DMS53 treated with DMSO at 0.1 percent for 48 hours (cell line): ENCODE data around the gene LHPP.
"Not testable (repeated sequence)": the region's sequence is repeated elsewhere in the genome, so short reads cannot be mapped to it uniquely, and the experiment has no call there.

ENCODE experiments used
- DNase-seq: peaks from one replicate; lab custom pipeline; 2025; ENCODE audit not compliant: unreplicated experiment; lab: John Stamatoyannopoulos, UW

Gene LHPP

GRCh38 chr10:124602646-124603365, 141.2 kb downstream of the LHPP start:
- no peak for DNase-seq

- DNase-seq: no peak
Observed at GRCh38 chr10:124603376-124604213, 142.0 kb downstream of the LHPP start.

- no peak for DNase-seq
Observed at GRCh38 chr10:124604214-124605000, 142.8 kb downstream of the LHPP start.

- no peak for DNase-seq
Observed at GRCh38 chr10:124605001-124605370, 143.4 kb downstream of the LHPP start.

- DNase-seq: no peak
Observed at GRCh38 chr10:124605481-124605855, 143.8 kb downstream of the LHPP start.

GRCh38 chr10:124605856-124606812, 144.5 kb downstream of the LHPP start:
- no peak for DNase-seq

- no peak for DNase-seq
Observed at GRCh38 chr10:124606822-124607221, 145.2 kb downstream of the LHPP start.

GRCh38 chr10:124607693-124608092, 146.1 kb downstream of the LHPP start:
- no peak for DNase-seq

- no peak for DNase-seq
Observed at GRCh38 chr10:124608093-124608721, 146.6 kb downstream of the LHPP start.

- DNase-seq: no peak
Observed at GRCh38 chr10:124609698-124610097, 148.1 kb downstream of the LHPP start.

GRCh38 chr10:124610186-124610585, 148.6 kb downstream of the LHPP start:
- DNase-seq: not testable (repeated sequence)

GRCh38 chr10:124610851-124611250, 149.2 kb downstream of the LHPP start:
- DNase-seq: not testable (repeated sequence)

GRCh38 chr10:124611738-124612137, 150.1 kb downstream of the LHPP start:
- no peak for DNase-seq

- no peak for DNase-seq
Observed at GRCh38 chr10:124612611-124613498, 151.2 kb downstream of the LHPP start.

- DNase-seq: no peak
Observed at GRCh38 chr10:124614003-124614659, 152.5 kb downstream of the LHPP start.

- DNase-seq: no peak
Observed at GRCh38 chr10:124615259-124615658, 153.6 kb downstream of the LHPP start.

- no peak for DNase-seq
Observed at GRCh38 chr10:124616040-124616835, 154.6 kb downstream of the LHPP start.

GRCh38 chr10:124616836-124617130, 155.2 kb downstream of the LHPP start:
- DNase-seq: no peak
